ENCODE results near the gene KARS1. TPM values are rescaled to one million over a fixed set of nuclear protein-coding genes. Genes with fewer than 3 reads are reported as not detected.

KARS1 gene
- total and polyA plus RNA-seq, 7 donors: 77.0 to 131 (median 109) TPM

GRCh38 chr16:75627851-75628250 is 19.6 kb downstream of the KARS1 start:
- H3K27ac ChIP-seq: no peak overlapping the region
- no peak overlapping the region for H3K4me3 ChIP-seq
- H3K9me3 ChIP-seq: no peaks in the 10 kb centered on the region
- H3K4me1 ChIP-seq: peaks cover 0 to 4% (median 0%) of the 10 kb centered on the region in 4 donors
- no peak for TF ChIP-seq EP300 (IDR thresholded peaks at IDR 0.05)
- TF ChIP-seq CTCF (IDR thresholded peaks at IDR 0.05): no peak
- TF ChIP-seq POLR2AphosphoS5 (IDR thresholded peaks at IDR 0.05): no peak
- no peak for TF ChIP-seq POLR2A (IDR thresholded peaks at IDR 0.05)
- H3K27me3 ChIP-seq: no peaks in the 10 kb centered on the region
- H3K36me3 ChIP-seq: peaks cover 17 to 72% (median 55%) of the 10 kb centered on the region in 4 donors
- 48 to 69% methylated on average over 3 of the region's 3 CpGs for WGBS, 2 donors
- intact Hi-C loops (cut with DNase I): no loop called here
- no peak for DNase-seq

- H3K4me3 ChIP-seq: no peak overlapping the region
- H3K27me3 ChIP-seq: no peaks in the 10 kb centered on the region
- 91 to 96% methylated on average over 4 of the region's 4 CpGs for WGBS, 2 donors
- peaks cover 0 to 12% (median 8%) of the 10 kb centered on the region in 4 donors for H3K4me1 ChIP-seq
- TF ChIP-seq POLR2AphosphoS5 (IDR thresholded peaks at IDR 0.05) (no peak), POLR2A (IDR thresholded peaks at IDR 0.05) (no peak), EP300 (IDR thresholded peaks at IDR 0.05) (no peak), CTCF (IDR thresholded peaks at IDR 0.05) (no peak)
- H3K36me3 ChIP-seq: peaks cover 15 to 61% (median 45%) of the 10 kb centered on the region in 4 donors
- DNase-seq: no peak
- no peak overlapping the region for H3K27ac ChIP-seq
- intact Hi-C loops (cut with DNase I): no loop called here
- H3K9me3 ChIP-seq: no peaks in the 10 kb centered on the region
Measured at GRCh38 chr16:75626806-75627205, 20.7 kb downstream of the KARS1 start.

- Histone ChIP-seq H3K27ac (no peak overlapping the region), H3K27me3 (no peaks in the 10 kb centered on the region), H3K4me3 (no peak overlapping the region), H3K9me3 (no peaks in the 10 kb centered on the region), H3K36me3 (peaks cover 7 to 50% (median 28%) of the 10 kb centered on the region in 4 donors), H3K4me1 (peaks cover 0 to 20% (median 15%) of the 10 kb centered on the region in 4 donors)
- WGBS, 2 donors: 83 to 87% methylated on average over 4 of the region's 4 CpGs
- TF ChIP-seq POLR2A (IDR thresholded peaks at IDR 0.05): no peak
- no peak for TF ChIP-seq EP300 (IDR thresholded peaks at IDR 0.05)
- TF ChIP-seq CTCF (IDR thresholded peaks at IDR 0.05): no peak
- no peak for TF ChIP-seq POLR2AphosphoS5 (IDR thresholded peaks at IDR 0.05)
- intact Hi-C loops (cut with DNase I): no loop called here
- DNase-seq: no peak
Measured at GRCh38 chr16:75624921-75625334, 22.5 kb downstream of the KARS1 start.

- WGBS, 2 donors: 0% methylated on average over 62 of the region's 62 CpGs
- TF ChIP-seq POLR2A (IDR thresholded peaks at IDR 0.05) (peak; percentile 82 to 83), EP300 (IDR thresholded peaks at IDR 0.05) (peak in 2 of 4 donors; percentile 28 to 53), POLR2AphosphoS5 (IDR thresholded peaks at IDR 0.05) (peak; percentile 92 to 97 (median 95)), CTCF (IDR thresholded peaks at IDR 0.05) (no peak)
- Histone ChIP-seq H3K4me3 (peak within 1 kb of the TSS; percentile 59 to 68 (median 63)), H3K27ac (peak within 1 kb of the TSS; percentile 85 to 92 (median 90)), H3K27me3 (no peaks in the 10 kb centered on the region), H3K9me3 (no peaks in the 10 kb centered on the region), H3K36me3 (peaks cover 0 to 50% (median 13%) of the 10 kb centered on the region in 4 donors), H3K4me1 (peaks cover 0 to 20% (median 15%) of the 10 kb centered on the region in 4 donors)
- intact Hi-C loops (cut with DNase I): loop anchor here (1.0 to 2.0 kb wide), 7 partner anchors 24 to 1568 kb away; partner anchors contain the start of genes GABARAPL2, KARS1, MON1B and TERF2IP
- peak; percentile 99 for DNase-seq
Measured at GRCh38 chr16:75622761-75623605, 24.5 kb downstream of the KARS1 start, which contains the start of gene ADAT1. TSS of gene ADAT1 (minus strand) at chr16:75623281. CDS start at chr16:75620799, 2,482 bp downstream.
